ENCODE data around the gene RPGRIP1L. TPM values are rescaled to one million over a fixed set of nuclear protein-coding genes. Genes with fewer than 3 reads are reported as not detected.

Gene RPGRIP1L
- total and polyA plus RNA-seq, 9 of the 15 experiments (the other 6 are each of a cell fraction or from before 2014, with no cell fraction given) = 3.2 to 7.7 (median 5.8) TPM

- Histone ChIP-seq H3K27me3 (ENCODE audit: control insufficient read depth in 2 of 2, insufficient read depth in 2 of 2, low read length in 2 of 2) (peaks cover 5 to 13% of the 10 kb centered on the region in 2 experiments; a peak in 3 of 5 replicates), H4K20me1 (replicated peaks; ENCODE audit: control insufficient read depth, insufficient read depth, low read length) (no peaks in the 10 kb centered on the region), H2AFZ (ENCODE audit: low read depth, low read length) (no peak overlapping the region), H3K9me1 (ENCODE audit: control insufficient read depth, insufficient read depth, low read length) (no peaks in the 10 kb centered on the region), H3K9me3 (replicated peaks; ENCODE audit: control insufficient read depth, insufficient read depth, low read depth, low read length) (no peaks in the 10 kb centered on the region), H3K79me2 (ENCODE audit: control insufficient read depth, insufficient read depth, low read length) (no peaks in the 10 kb centered on the region), H3K4me1 (replicated peaks in 1 of 2; ENCODE audit: control insufficient read depth in 2 of 2, insufficient read depth in 2 of 2, low read length in 2 of 2) (no peaks in the 10 kb centered on the region), H3K36me3 (ENCODE audit: control insufficient read depth, insufficient read depth, low read length) (no peaks in the 10 kb centered on the region), H3K27ac (ENCODE audit: extremely low read depth, low read depth, low read length) (no peak overlapping the region), H3K9ac (ENCODE audit: insufficient read depth in 1 of 2, low read depth in 2 of 2, low read length in 2 of 2) (no peak overlapping the region), H3K4me2 (ENCODE audit: insufficient read depth, low read length) (no peak overlapping the region), H3K4me3 (no peak overlapping the region)
- 9% methylated on average over 5 of the region's 5 CpGs for WGBS (ENCODE audit: insufficient coverage, low coverage, missing lambda C conversion rate)
- ATAC-seq = no peak
- BruUV-seq (replicated peaks) = no TSS peak
- intact Hi-C loops (cut with micrococcal nuclease) = no loop called here
- DNase-seq (ENCODE audit: extremely low read depth in 1 of 4, low spot score in 3 of 4) = no peak
- in situ Hi-C loops (cut with MboI) = no loop called here
- FAIRE-seq = no peak
- CTCF ChIA-PET (ENCODE audit: low intra/inter-chr PET ratio) = no interaction called here
- POLR2A ChIA-PET = no interaction called here
- TF ChIP-seq, protein P1, sequence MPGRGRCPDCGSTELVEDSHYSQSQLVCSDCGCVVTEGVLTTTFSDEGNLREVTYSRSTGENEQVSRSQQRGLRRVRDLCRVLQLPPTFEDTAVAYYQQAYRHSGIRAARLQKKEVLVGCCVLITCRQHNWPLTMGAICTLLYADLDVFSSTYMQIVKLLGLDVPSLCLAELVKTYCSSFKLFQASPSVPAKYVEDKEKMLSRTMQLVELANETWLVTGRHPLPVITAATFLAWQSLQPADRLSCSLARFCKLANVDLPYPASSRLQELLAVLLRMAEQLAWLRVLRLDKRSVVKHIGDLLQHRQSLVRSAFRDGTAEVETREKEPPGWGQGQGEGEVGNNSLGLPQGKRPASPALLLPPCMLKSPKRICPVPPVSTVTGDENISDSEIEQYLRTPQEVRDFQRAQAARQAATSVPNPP (IDR thresholded peaks at IDR 0.05; ENCODE audit: borderline replicate concordance, insufficient read depth, insufficient read length) = no peak
- TF ChIP-seq ZNF23 (CRISPR knock-in tag; IDR thresholded peaks at IDR 0.05) = no peak
- no peak for TF ChIP-seq PRMT5 (CRISPR knock-in tag; IDR thresholded peaks at IDR 0.05)
- no peak for TF ChIP-seq E2F3 (CRISPR knock-in tag; IDR thresholded peaks at IDR 0.05)
- no peak for TF ChIP-seq NR2F6 (CRISPR knock-in tag; IDR thresholded peaks at IDR 0.05)
- TF ChIP-seq, protein P2, sequence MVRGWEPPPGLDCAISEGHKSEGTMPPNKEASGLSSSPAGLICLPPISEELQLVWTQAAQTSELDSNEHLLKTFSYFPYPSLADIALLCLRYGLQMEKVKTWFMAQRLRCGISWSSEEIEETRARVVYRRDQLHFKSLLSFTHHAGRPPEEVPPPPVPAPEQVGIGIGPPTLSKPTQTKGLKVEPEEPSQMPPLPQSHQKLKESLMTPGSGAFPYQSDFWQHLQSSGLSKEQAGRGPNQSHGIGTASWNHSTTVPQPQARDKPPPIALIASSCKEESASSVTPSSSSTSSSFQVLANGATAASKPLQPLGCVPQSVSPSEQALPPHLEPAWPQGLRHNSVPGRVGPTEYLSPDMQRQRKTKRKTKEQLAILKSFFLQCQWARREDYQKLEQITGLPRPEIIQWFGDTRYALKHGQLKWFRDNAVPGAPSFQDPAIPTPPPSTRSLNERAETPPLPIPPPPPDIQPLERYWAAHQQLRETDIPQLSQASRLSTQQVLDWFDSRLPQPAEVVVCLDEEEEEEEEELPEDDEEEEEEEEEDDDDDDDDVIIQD (CRISPR knock-in tag; IDR thresholded peaks at IDR 0.05) = no peak
- no peak for TF ChIP-seq RERE (CRISPR knock-in tag; IDR thresholded peaks at IDR 0.05; ENCODE audit: borderline replicate concordance)
- TF ChIP-seq HOXB6 (CRISPR knock-in tag; IDR thresholded peaks at IDR 0.05; ENCODE audit: borderline replicate concordance) = no peak
- no peak for TF ChIP-seq ZNF707 (CRISPR knock-in tag; conservative IDR thresholded peaks at IDR 0.05)
- no peak for TF ChIP-seq MTA3 (IDR thresholded peaks at IDR 0.05; ENCODE audit: borderline replicate concordance)
- TF ChIP-seq ZNF146 (CRISPR knock-in tag; IDR thresholded peaks at IDR 0.05; ENCODE audit: unreplicated experiment) = no peak
- no peak for TF ChIP-seq ZNF347 (CRISPR knock-in tag; IDR thresholded peaks at IDR 0.05; ENCODE audit: low read depth)
- TF ChIP-seq HDAC8 (tag; IDR thresholded peaks at IDR 0.05) = no peak
- TF ChIP-seq E2F6 (IDR thresholded peaks at IDR 0.05; ENCODE audit: borderline replicate concordance in 1 of 2, extremely low read depth in 1 of 2, insufficient read depth in 1 of 2, insufficient read length in 1 of 2, low read depth in 1 of 2, low read length in 1 of 2, poor library complexity in 1 of 2, severe bottlenecking in 1 of 2) = no peak
Observed at GRCh38 chr16:53558710-53559109, 144.9 kb downstream of the RPGRIP1L start.
